B cell (primary cell): ENCODE results near the gene TOX2. TPM values are rescaled to one million over a fixed set of nuclear protein-coding genes. Genes with fewer than 3 reads are reported as not detected.

ENCODE experiments used
- ATAC-seq: fragments of 200-7000 bp; cut with Tn5 transposase; one replicate; pipeline ENCODE4 v1.10.0; 2021; ENCODE audit warnings: low read depth, mild to moderate bottlenecking, moderate number of reproducible peaks, moderate library complexity
- CTCF ChIA-PET: fragments of 350-600 bp; sonication (Branson Sonifier 250); formaldehyde crosslinking; loops from one replicate; lab custom pipeline; 2021; ENCODE audit warnings: antibody characterized with exemption, inconsistent platforms; lab: Charles Lee
- POLR2A ChIA-PET: fragments of 350-600 bp; sonication (Branson Sonifier 250); formaldehyde crosslinking; loops from one replicate; lab custom pipeline; 2021; ENCODE audit warnings: antibody characterized with exemption; lab: Charles Lee
- DNase-seq: peaks from one replicate; pipeline ENCODE4 v3.0.0; 2013
- H2AFZ ChIP-seq: 2 replicates; pipeline ENCODE4 v1.6.1; 2012; ENCODE audit warnings: mild to moderate bottlenecking, low read depth, low read length; ENCODE audit not compliant: insufficient read depth, poor library complexity, severe bottlenecking
- H3K27ac ChIP-seq, 2 donors: 1 replicate in 1 of 2; 2 replicates in 1 of 2; pipeline ENCODE4 v1.5.1; 2012 to 2013; ENCODE audit warnings: low read length in 2 of 2, mild to moderate bottlenecking in 2 of 2, moderate library complexity in 1 of 2
- H3K27me3 ChIP-seq, 4 experiments: fragments of 200-600 bp in 1 of 4; sonication (generic) in 1 of 4; replicated peaks in 1 of 4; 1 replicate in 2 of 4; 2 replicates in 2 of 4; pipeline versions ENCODE4 v1.6.1 to v1.7.0; 2013 to 2016; ENCODE audit warnings: low read length in 3 of 4, mild to moderate bottlenecking in 2 of 4, mixed read lengths in 1 of 4, moderate library complexity in 1 of 4; ENCODE audit not compliant: insufficient read depth in 4 of 4, control insufficient read depth in 3 of 4; ENCODE audit errors: control extremely low read depth in 1 of 4
- H3K36me3 ChIP-seq, 2 experiments: replicated peaks in 1 of 2; 1 replicate in 1 of 2; 2 replicates in 1 of 2; pipeline versions ENCODE4 v1.6.1 to v1.7.1; 2013; ENCODE audit warnings: low read length in 1 of 2; ENCODE audit not compliant: insufficient read depth in 2 of 2, control insufficient read depth in 1 of 2; ENCODE audit errors: control extremely low read depth in 1 of 2, extremely low read depth in 1 of 2
- H3K4me1 ChIP-seq, 2 donors: fragments of 200-600 bp in 1 of 2; sonication (generic) in 1 of 2; 1 replicate in 1 of 2; 2 replicates in 1 of 2; pipeline versions ENCODE4 v1.5.1 to v1.6.1; 2013 to 2017; ENCODE audit warnings: low read length in 2 of 2; ENCODE audit not compliant: control insufficient read depth in 2 of 2, insufficient read depth in 2 of 2
- H3K4me2 ChIP-seq: replicated peaks from 2 replicates; pipeline ENCODE3; 2012; ENCODE audit warnings: mild to moderate bottlenecking, low read depth, low read length; ENCODE audit not compliant: poor library complexity, severe bottlenecking
- H3K4me3 ChIP-seq, 5 experiments: fragments of 200-600 bp in 1 of 5; sonication (generic) in 1 of 5; 1 replicate in 3 of 5; 2 replicates in 2 of 5; pipeline versions ENCODE4 v1.5.1 to v1.7.0; 2011 to 2016; ENCODE audit warnings: low read length in 4 of 5, mild to moderate bottlenecking in 4 of 5, low read depth in 2 of 5, control low read depth in 1 of 5, moderate library complexity in 1 of 5; ENCODE audit not compliant: insufficient read depth in 1 of 5; ENCODE audit errors: control extremely low read depth in 1 of 5, extremely low read depth in 1 of 5
- H3K79me2 ChIP-seq: fragments of 200-600 bp; sonication (generic); one replicate; pipeline ENCODE4 v1.6.0; 2016; ENCODE audit warnings: low read length; ENCODE audit not compliant: control insufficient read depth, insufficient read depth
- H3K9ac ChIP-seq: fragments of 200-600 bp; sonication (generic); 2 replicates; pipeline ENCODE4 v1.6.1; 2017; ENCODE audit warnings: mild to moderate bottlenecking, low read length, moderate library complexity
- H3K9me3 ChIP-seq, 3 donors: one replicate each; pipeline versions ENCODE4 v1.6.1 to v1.7.1; 2013; ENCODE audit warnings: low read length in 2 of 3; ENCODE audit not compliant: control insufficient read depth in 2 of 3, insufficient read depth in 1 of 3; ENCODE audit errors: control extremely low read depth in 1 of 3
- H4K20me1 ChIP-seq: 2 replicates; pipeline ENCODE4 v1.6.0; 2012; ENCODE audit warnings: mild to moderate bottlenecking, low read length; ENCODE audit not compliant: insufficient read depth, control insufficient read depth, poor library complexity, severe bottlenecking
- H3K27ac Mint-ChIP-seq: one replicate; pipeline ENCODE4 v1.8.0; 2021; ENCODE audit warnings: mixed read lengths
- H3K27me3 Mint-ChIP-seq: one replicate; pipeline ENCODE4 v1.8.0; 2021; ENCODE audit warnings: mixed read lengths
- H3K4me1 Mint-ChIP-seq: one replicate; pipeline ENCODE4 v1.8.0; 2021; ENCODE audit warnings: mixed read lengths
- H3K4me3 Mint-ChIP-seq: one replicate; pipeline ENCODE4 v1.8.0; 2021; ENCODE audit warnings: mixed read lengths
- H3K9me3 Mint-ChIP-seq: one replicate; pipeline ENCODE4 v1.8.0; 2022; ENCODE audit warnings: mixed read lengths; ENCODE audit not compliant: insufficient read depth
- CTCF ChIP-seq: fragments of 200-600 bp; IDR thresholded peaks from one replicate; pipeline ENCODE4 v1.8.0; 2022; ENCODE audit warnings: antibody characterized with exemption, mild to moderate bottlenecking
- EZH2 ChIP-seq: IDR thresholded peaks from 2 replicates; pipeline ENCODE4 v1.6.1; 2012; ENCODE audit warnings: borderline replicate concordance, low read depth, mild to moderate bottlenecking, moderate library complexity, low read length; ENCODE audit not compliant: insufficient read depth, poor library complexity, severe bottlenecking
- WGBS: methylation state at CpG from one replicate; pipeline ENCODE4 v1.1.5; 2013; ENCODE audit warnings: missing lambda C conversion rate; ENCODE audit not compliant: insufficient coverage; 5-methylcytosine and 5-hydroxymethylcytosine counted together
- intact Hi-C: fragments of 100-400 bp; cut with micrococcal nuclease; formaldehyde crosslinking; loops from one replicate; pipeline ENCODE4 v1.10.0; 2022
- polyA plus RNA-seq: library from polyadenylated mRNA; depleted of rRNA; stranded (reverse); fragments of >200 nt; gene quantifications from 2 replicates; pipeline ENCODE4 v1.2.3, GENCODE V29; 2012
- total RNA-seq, 2 donors: library from RNA; stranded (reverse); fragments of 120-200 nt in 1 of 2; gene quantifications; 1 replicate in 1 of 2; 2 replicates in 1 of 2; pipeline versions ENCODE4 v1.2.3 to v1.2.4, GENCODE V29; 2013 to 2022

TOX2 gene
- total and polyA plus RNA-seq, 2 donors (not counting 1 experiment from before 2014, with no cell fraction given): 1.2 to 4.1 TPM

DNA sequence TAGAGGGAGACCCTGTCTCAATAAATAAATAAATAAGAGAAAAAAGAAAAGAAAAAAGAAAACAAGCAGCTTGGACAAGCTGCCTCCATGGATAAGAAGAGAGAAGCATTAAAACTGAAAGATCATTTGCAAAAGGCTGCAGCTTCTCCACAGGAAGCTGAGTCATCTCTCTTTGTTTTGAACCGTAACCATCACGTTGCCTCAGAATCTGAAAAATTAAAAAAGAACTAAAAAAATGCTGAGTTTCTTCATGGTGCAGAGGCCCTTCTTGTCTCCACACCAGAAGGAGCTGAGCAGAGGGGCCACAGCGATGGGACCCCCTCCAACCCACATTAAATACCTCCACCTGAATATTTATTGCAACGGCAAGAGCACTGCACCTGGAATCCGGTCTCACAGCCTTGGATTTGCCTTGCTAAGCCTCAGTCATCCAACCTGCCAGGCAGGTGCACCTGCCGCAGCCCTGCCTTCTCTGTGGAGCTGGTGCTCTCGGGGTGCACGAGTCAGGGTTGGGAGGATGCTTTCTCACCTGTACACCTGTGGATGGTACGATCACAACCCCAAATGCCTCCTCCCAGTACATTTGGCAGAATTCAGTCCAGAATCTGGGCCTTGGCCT lies 28.1 kb downstream of the TOX2 start:
- Mint-ChIP-seq H3K27ac (peak overlapping the region; percentile 84), H3K27me3 (no peaks in the 10 kb centered on the region)
- H3K27ac ChIP-seq: peak overlapping the region; percentile 19 to 27

More for the DNA sequence above, 28.1 kb downstream of the TOX2 start:
- Histone ChIP-seq H2AFZ (no peak overlapping the region), H3K27me3 (no peaks in the 10 kb centered on the region), H4K20me1 (no peaks in the 10 kb centered on the region), H3K4me3 (no peak overlapping the region), H3K36me3 (no peaks in the 10 kb centered on the region), H3K4me2 (peak overlapping the region; percentile 38), H3K9ac (no peak overlapping the region), H3K9me3 (no peaks in the 10 kb centered on the region), H3K79me2 (no peaks in the 10 kb centered on the region), H3K4me1 (peaks cover 14 to 24% of the 10 kb centered on the region in 2 donors)
- intact Hi-C loops: no loop called here
- DNase-seq: peak; percentile 20
- 20% methylated on average over 7 of the region's 9 CpGs for WGBS
- TF ChIP-seq EZH2 (no peak), CTCF (no peak)
- ATAC-seq: peak; percentile 50
- peaks cover 2% of the 10 kb centered on the region for H3K9me3 Mint-ChIP-seq
- peak overlapping the region; percentile 30 for H3K4me3 Mint-ChIP-seq
- POLR2A ChIA-PET: no interaction called here
- H3K4me1 Mint-ChIP-seq: peaks cover 21% of the 10 kb centered on the region
- CTCF ChIA-PET: interaction anchor here (1.0 to 1.3 kb wide), 2 partner anchors 138 to 193 kb away, joined by 4 to 6 read pairs; no protein-coding TSS in a partner anchor
